Cardiac septum (tissue), 1 donor: ENCODE measurements around the gene STRIT1. TPM values are rescaled to one million over a fixed set of nuclear protein-coding genes. Genes with fewer than 3 reads are reported as not detected.
"Not testable (repeated sequence)": the region's sequence is repeated elsewhere in the genome, so short reads cannot be mapped to it uniquely, and the experiment has no call there.

Source experiments
- DNase-seq: peaks from one replicate; pipeline ENCODE4 v3.0.0-alpha.2; 2020; ENCODE audit warnings: low spot score
- intact Hi-C: fragments of 100-400 bp; cut with DNase I; formaldehyde crosslinking; loops from one replicate; pipeline ENCODE4 v1.14.0; 2022
- total RNA-seq: library from RNA; stranded (reverse); fragmentation: NEBNext Ultra II Directional; extraction: Animal tissue kit (Norgen Biotek cat#: 25700); gene quantifications from one replicate; pipeline ENCODE4 v1.2.1, GENCODE V29; 2021
- donor health status: DM: no; HTN: no; CAD: no.

The STRIT1 gene
- total RNA-seq, 1 donor from 2014 or later: 4.8 TPM

DNA sequence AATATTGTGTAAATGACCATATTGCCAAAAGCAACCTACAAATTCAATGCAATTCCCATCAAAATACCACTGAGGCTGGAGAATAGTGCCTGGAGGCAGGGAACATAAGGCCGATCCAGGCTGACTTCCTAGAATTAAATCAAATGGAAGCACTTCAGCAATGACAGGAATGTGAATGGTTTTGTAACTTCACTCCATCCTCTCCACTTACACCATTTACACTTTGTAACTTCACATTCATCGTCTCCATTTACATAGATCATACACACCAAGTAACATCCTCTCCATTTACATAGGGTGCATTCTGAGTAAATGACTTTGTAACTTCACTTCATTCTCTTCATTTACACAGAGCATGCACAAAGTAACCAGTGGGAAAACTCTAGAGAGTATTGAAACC, 11.6 kb downstream of the STRIT1 start:
- intact Hi-C loops: no loop called here
- no peak for DNase-seq

DNA sequence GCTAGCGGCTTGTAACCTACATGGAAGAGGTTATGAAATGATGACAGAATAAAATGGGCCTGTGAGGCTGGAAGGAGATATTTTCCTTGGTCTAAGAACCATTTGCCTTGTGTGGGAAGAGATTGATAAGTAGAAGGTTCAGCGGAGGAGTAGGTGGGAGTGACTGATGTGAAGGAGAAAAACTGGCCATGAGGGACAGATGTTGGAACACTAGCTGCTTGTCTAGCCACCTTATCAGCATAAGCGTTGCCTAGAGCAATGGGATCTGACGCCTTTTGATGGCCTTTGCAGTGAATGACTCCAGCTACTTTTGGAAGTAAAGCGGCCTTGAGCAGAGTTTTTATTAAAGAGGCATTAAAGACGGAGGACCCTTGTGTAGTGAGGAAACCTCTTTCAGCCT, 17.4 kb downstream of the STRIT1 start:
- intact Hi-C loops: not testable (repeated sequence)

DNA sequence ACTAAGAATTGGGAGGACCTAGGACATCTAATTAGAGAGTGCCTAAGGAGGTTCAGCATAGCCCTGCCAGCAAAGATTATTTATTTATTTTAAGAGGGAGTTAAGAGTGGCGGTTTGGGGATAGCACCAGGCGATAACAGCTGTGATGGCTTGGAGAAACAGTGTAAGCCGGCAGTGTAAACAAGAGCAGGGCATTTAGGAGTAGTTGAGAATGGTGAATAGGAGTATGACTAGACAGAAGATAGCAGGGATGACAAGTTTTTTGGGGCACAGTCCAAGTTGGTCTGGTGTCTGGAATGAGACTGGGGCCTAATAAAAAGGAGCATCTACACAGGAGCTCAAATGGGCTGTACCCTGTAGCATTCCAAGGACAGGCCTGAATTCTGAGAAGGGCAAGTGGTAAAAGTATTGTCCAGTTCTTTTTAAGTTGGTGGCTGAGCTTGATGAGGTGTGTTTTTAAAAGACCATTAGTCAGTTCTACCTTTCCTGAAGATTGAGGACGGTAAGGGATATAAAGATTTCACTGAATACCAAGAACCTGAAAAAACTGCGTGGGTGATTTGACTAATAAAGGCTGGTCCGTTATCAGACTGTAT, 18.2 kb downstream of the STRIT1 start:
- intact Hi-C loops, DNase-seq: not testable (repeated sequence)

More for the DNA sequence above, 17.4 kb downstream of the STRIT1 start:
- not testable (repeated sequence) for DNase-seq

DNA sequence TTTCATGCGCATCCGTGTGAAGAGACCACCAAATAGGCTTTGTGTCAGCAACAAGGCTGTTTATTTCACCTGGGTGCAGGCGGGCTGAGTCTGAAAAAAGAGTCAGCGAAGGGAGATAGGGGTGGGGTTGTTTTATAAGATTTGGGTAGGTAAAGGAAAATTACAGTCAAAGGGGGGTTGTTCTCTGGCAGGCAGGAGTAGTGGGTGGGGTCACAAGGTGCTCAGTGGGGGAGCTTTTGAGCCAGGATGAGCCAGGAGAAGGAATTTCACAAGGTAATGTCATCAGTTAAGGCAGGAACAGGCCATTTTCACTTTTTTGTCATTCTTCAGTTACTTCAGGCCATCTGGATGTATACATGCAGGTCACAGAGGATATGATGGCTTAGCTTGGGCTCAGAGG, 19.0 kb downstream of the STRIT1 start:
- DNase-seq, intact Hi-C loops: not testable (repeated sequence)

DNA sequence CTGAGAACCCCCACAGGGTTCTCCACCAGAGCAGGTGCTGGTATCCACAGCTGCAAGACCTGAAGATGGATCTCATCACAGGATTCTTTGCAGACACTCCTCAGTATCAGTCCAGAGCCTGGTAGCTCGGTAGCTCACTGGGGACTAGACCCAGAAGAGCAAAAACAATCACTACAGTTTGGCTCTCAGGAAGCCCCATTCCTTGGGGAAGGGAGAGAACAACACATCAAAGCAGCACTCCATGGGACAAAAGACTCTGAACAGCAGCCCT, 22.2 kb downstream of the STRIT1 start:
- intact Hi-C loops: no loop called here
- DNase-seq: no peak

DNA sequence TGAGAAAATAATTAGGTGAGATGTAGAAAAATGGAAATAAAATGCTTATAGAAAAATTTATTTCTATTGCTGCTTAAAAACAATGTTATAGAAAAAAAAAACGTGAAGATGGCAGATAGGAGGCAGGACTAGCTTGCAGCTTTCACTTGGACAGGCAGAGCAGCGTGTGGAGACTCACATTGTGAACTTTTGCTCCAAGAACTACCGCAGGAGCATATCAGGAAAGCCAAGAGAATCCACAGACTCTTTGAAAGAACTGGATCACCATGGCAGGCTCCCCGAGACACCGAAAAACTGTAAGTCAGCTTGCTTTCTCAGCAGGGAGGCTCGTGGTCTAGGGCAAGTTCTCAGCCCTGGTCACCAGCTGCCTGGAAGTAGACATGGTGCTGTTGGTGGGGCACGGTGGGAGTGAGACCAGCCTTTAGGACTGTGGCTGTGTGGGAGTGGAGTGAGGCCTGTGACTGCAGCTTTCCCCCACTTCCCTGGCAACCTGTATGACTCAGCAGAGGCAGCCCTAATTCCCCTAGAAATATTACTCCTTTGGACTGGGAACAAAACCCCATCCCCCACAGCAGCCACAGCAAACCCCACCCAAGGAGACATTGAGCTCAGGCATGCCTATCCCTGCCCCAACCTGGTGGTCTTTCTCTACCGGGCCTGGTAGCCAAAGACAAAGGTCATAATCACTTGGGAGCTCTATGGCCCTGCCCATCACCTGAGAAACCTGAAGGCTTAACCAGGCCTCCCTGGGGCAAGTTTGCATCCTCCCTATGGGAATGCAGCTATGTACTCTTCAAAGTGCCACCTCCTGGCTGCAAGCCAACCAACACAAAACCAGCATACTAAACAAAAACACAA, 22.8 kb downstream of the STRIT1 start:
- intact Hi-C loops: no loop called here
- DNase-seq: no peak

DNA sequence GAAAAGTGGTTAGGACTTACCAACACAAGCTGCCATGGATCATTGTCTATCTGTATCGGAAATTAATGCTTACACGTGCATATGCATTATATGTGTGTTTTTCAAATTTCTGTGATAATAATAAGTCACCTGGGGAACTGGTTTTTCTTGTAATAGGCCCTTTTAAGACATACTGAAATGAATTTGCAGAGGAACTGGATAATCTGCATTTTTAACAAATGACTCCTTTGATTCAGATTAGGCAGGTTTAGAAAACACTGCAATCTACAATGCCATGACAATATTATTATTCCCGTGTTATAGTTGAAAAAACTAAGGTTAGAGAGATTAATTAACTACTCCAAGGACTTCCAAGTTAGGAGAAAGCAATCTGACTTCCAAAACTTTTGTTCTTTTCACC, 23.4 kb downstream of the STRIT1 start:
- DNase-seq: no peak
- intact Hi-C loops: no loop called here

DNA sequence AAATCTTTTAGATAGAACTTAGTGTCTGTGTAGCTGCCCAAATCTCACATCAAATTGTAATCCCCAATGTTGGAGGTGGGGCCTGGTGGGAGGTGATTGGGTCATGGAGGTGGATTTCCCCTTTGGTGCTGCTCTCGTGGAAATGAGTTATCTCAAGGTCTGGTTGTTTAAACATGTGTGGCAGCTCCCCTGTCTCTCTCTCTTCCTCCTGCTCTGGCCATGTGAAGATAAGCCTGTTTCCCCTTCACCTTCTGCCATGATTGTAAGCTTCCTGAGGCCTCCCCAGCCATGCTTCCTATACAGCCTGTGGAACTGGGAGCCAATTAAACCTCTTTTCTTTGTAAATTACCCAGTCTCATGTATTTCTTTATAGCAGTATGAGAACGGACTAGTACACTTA, 30.6 kb downstream of the STRIT1 start:
- intact Hi-C loops, DNase-seq: not testable (repeated sequence)

DNA sequence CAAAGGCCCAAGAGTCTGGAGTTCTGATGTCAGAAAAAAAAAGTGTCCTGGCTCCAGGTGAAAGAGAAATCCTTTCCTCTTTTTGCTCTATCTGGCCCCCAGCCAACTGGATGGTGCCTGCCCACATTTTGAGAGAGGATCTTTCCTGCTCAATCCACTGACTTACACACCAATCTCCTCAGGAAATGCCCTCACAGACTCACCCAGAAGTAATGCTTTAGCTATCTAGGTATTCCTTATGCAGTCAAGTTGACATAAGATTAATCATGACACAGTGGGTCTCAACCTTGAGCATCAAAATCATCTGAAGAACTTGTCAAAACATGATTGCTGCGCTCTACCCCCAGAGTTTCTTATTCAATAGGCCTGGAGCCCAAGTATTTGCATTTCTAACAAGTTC, 31.2 kb downstream of the STRIT1 start:
- intact Hi-C loops: no loop called here
- no peak for DNase-seq

DNA sequence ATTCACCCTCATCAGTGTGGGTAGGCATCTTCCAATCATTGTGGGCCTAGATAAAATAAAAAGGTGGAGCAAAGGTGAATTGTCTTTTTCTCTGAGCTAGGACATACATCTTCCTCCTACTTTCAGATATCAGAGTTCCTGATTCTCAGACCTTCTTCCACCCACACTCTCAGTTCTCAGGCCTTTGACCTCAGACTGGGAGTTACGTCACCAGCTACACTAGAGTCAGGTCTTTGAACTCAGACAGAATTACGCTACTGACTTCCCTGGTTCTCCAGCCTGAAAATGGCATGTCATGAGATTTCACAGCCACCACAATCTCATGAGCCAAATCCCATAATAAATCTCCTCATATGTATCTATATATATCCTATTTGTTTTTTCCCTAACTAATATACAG, 39.0 kb downstream of the STRIT1 start:
- no peak for DNase-seq
- intact Hi-C loops: no loop called here

DNA sequence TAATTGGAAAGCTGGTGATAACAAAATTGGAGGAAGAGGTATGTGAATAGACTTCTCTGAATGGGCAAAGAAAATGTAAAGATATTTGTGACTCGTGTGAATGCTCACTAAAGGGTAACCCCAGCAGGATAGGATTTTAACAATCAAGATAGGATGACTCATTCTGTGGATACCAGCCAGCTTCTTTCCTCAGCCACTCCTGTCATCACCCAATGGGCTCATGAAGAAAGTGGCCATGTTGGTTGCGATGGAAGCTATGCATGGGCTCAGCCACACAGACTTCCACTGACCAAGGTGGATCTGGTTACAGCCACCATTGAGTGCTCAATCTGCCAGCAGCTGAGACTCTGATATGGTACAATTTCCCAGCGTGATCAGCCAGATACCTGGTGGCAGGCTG, 40.9 kb downstream of the STRIT1 start:
- intact Hi-C loops: no loop called here
- DNase-seq: no peak

DNA sequence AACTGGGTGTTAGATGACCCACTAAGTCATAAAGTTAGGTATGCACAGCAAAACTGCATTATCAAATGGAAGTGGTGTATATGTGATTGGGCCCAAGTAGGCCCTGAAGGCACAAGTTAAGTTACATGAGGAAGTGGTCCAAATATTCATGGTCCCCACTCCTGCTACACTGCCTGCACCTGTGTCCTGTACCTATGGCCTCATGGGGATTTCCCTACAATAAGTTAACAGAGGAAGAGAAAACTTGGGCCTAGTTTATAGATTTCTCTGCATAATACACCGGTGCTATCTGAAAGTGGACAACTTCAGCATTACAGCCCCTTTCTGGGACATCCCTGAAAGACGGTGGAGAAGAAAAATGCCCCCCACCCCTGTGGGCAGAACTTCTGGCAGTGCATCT, 41.5 kb downstream of the STRIT1 start:
- intact Hi-C loops: no loop called here
- no peak for DNase-seq

DNA sequence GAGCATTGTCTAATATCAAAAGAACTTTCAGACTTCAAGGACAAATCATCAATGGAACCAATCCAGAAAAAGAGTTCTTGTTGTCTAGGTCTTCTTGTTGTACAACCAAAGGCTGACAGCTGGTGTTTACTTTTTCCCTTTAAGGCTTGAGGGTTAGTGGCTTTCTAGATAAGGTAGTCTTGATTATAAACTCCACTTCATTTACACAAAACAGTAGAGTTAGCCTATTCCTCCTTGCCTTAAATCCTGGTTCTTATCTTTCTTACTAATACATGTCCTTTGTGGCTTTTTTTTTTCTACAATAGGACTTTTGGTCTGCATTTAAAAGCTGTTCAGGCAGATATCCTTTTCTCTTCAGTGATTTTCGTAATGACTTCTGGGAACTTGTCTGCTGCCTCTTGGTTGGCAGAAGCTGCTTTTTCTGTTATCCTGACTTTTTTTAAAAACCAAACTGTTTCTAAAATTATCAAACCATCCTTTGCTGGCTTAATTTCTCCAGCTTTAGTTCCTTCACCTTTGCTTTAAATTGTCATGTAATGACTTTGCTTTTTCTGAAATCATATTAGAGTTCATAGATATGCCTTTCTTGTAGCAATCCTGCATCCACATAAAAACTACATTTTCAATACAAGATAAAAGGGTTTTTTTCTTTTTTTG, 44.8 kb downstream of the STRIT1 start:
- DNase-seq: no peak
- intact Hi-C loops: no loop called here

DNA sequence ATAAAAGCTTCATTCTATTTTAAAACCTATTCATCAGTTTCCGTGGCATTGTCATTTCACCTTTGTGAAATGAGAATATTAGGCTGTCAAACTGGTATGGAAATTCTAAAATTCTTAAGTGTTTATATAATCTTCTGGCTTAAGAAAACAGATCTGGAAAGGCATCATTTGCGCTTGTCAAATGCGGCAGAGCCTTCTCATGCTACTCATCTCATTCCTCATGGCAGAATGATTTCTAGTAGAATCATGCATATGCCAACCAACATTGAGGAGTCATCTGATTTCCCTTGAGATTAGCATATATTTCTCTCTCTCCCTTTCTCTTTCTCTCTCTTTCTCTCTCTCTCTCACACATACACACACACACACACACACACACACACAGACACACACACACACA, 48.8 kb downstream of the STRIT1 start:
- intact Hi-C loops: no loop called here
- no peak for DNase-seq

DNA sequence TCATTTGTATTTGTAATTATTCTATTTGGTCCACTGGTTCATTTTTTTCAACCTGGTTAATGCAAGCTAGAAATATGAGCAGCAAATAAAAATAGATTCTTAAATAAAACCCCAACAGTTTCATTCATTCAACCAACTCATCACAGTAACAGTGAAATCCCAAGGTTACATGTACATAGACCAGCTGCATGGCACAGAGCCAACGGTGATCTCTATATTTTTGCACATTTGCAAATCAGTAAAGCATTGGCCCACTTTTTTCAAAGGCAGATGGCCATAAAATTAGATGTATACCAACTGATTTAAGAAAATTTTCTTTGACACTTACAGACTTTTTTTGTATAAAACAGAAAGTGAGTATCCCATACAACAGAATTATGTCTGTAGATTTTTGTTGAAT, 49.3 kb downstream of the STRIT1 start:
- DNase-seq: no peak
- intact Hi-C loops: no loop called here

DNA sequence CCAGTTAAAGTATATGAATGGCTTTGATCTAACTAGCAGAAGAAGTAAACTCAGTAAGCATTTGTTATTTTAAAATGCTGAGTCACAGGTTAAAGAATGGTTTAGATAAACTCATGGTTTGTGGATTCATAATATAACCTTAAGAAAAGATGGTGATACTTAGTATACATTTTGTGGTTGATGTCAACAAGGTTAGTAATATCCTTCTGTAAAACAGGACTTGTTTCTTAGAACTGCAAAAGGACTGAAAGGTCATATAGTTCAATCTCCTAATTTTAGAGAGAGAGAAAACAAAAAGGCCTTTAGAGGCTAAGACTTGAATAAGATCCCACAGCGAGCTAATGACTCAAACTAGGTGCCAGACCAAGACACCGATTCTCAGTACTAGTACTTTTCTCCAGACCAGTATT, 50.0 kb downstream of the STRIT1 start:
- intact Hi-C loops: no loop called here
- DNase-seq: no peak

DNA sequence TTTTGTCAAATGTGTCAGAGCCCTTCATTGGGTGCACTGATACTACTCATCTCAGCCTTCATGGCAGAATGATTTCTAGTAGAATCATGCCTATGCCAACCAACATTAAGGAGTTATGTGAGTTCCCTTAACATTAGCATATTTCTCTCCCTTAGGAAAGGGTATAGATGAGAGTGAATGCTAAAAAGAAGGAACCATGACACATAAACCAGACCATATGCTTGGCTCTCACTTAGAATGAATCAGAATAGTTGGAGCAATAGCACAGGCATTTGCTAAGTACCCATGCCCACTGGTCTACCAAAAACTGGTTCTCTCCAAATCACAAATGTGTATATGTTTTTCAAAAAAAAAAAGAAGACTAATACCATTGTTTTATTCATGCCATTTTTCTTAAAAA, 51.1 kb downstream of the STRIT1 start:
- intact Hi-C loops: no loop called here
- DNase-seq: no peak

DNA sequence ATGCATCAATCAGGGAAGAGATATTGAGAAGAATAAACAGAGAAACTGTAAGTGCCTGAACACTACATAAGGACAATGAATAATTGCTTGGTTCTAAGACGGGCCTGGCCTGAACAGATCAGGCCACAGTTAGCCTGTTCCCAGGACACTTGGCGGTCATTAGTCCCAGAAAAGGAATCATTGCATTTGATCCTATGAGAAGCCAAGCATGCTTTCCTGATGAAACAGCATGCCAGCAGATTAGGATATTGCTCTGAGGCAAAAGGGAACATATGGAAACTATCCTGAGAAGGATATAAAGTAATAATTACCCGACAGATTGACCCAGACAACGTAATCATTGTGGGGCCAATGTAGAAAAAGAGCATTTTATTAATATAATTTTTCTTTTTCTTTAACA, 51.9 kb downstream of the STRIT1 start:
- intact Hi-C loops: no loop called here
- DNase-seq: no peak
